Measurements from ENCODE around the gene PLXNA4.

DNA sequence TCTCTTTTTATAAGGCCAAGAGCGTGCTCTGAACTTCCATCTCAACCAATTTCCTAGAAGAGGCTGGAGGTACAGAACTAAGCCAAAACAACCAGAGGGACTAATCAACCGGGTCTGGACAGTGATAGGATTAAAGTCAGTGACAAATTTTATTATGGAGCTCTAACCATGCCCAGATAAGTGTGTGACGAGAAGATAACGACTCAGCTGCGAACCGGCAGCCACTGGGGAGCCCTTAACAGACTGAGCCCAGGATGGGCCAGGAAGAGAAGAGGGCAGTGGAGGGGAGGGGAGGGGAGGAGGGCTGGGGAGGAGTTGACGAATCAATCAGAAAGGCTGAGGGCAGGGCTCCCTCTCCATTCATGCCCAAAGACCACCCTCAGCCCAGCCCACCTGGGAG is 119.9 kb downstream of the PLXNA4 start:
- TF ChIP-seq, protein P1, sequence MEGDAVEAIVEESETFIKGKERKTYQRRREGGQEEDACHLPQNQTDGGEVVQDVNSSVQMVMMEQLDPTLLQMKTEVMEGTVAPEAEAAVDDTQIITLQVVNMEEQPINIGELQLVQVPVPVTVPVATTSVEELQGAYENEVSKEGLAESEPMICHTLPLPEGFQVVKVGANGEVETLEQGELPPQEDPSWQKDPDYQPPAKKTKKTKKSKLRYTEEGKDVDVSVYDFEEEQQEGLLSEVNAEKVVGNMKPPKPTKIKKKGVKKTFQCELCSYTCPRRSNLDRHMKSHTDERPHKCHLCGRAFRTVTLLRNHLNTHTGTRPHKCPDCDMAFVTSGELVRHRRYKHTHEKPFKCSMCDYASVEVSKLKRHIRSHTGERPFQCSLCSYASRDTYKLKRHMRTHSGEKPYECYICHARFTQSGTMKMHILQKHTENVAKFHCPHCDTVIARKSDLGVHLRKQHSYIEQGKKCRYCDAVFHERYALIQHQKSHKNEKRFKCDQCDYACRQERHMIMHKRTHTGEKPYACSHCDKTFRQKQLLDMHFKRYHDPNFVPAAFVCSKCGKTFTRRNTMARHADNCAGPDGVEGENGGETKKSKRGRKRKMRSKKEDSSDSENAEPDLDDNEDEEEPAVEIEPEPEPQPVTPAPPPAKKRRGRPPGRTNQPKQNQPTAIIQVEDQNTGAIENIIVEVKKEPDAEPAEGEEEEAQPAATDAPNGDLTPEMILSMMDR (IDR thresholded peaks at IDR 0.05): no peak
- TF ChIP-seq POLR2AphosphoS5 (IDR thresholded peaks at IDR 0.05; ENCODE audit: low read depth, low read length): no peak
- TF ChIP-seq SIN3A (IDR thresholded peaks at IDR 0.05; ENCODE audit: borderline replicate concordance, insufficient read depth, low read depth, low read length): no peak

Measured in Panc1 (cell line).